Mucosa of rectum (tissue), 2 donors: Measurements from ENCODE around the gene GARS1.

Source experiments
- H3K27ac ChIP-seq, 2 donors: one replicate each; pipeline ENCODE4 v1.7.0; 2013; ENCODE audit warnings: inconsistent platforms in 2 of 2, low read depth in 2 of 2, low read length in 2 of 2
- H3K27me3 ChIP-seq, 2 donors: one replicate each; pipeline ENCODE4 v1.7.0; 2013; ENCODE audit warnings: low read length in 2 of 2; ENCODE audit not compliant: control insufficient read depth in 2 of 2, insufficient read depth in 2 of 2
- H3K36me3 ChIP-seq, 2 donors: one replicate each; pipeline ENCODE4 v1.7.0; 2013; ENCODE audit warnings: low read length in 2 of 2; ENCODE audit not compliant: control insufficient read depth in 2 of 2, insufficient read depth in 2 of 2
- H3K4me1 ChIP-seq, 2 donors: one replicate each; pipeline ENCODE4 v1.7.0; 2013; ENCODE audit warnings: low read length in 2 of 2, mild to moderate bottlenecking in 1 of 2; ENCODE audit not compliant: control insufficient read depth in 2 of 2, insufficient read depth in 2 of 2
- H3K4me3 ChIP-seq, 2 donors: one replicate each; pipeline ENCODE4 v1.7.0; 2013; ENCODE audit warnings: low read length in 2 of 2
- H3K9ac ChIP-seq, 2 donors: one replicate each; pipeline ENCODE4 v1.7.0; 2013; ENCODE audit warnings: low read length in 2 of 2, low read depth in 1 of 2, mild to moderate bottlenecking in 1 of 2
- H3K9me3 ChIP-seq, 2 donors: one replicate each; pipeline ENCODE4 v1.7.0; 2013; ENCODE audit warnings: low read length in 2 of 2; ENCODE audit not compliant: control insufficient read depth in 2 of 2
- donor health status: healthy.
- donor health status: Normal muscosa, but diverticular disease.

Gene GARS1

GRCh38 chr7:30660331-30661255 lies 65.9 kb downstream of the GARS1 start:
- Histone ChIP-seq H3K27ac (no peak overlapping the region), H3K27me3 (no peaks in the 10 kb centered on the region)

DNA sequence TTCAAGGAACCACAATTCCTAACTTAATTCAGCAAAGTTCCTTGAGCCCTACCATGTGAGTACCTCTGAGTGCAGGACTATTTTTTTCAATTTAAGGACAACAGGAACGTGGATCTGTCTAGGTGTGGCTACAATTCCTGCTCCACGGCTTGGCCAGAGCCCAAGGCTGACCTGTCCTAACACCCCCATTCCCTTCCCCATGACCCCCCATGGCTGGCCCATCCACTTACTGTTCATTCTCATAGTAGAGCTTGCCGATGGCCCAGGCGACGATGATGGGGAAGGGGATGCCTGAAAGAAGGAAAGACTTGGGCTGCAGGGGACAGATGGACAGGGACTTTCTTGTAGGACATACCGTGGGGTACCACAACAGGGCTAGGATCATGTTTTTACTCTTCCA lies 67.2 kb downstream of the GARS1 start:
- no peaks in the 10 kb centered on the region for H3K27me3 ChIP-seq
- no peaks in the 10 kb centered on the region for H3K4me1 ChIP-seq
- H3K36me3 ChIP-seq, result no peaks in the 10 kb centered on the region
- no peak overlapping the region for H3K27ac ChIP-seq
- H3K4me3 ChIP-seq, result no peak overlapping the region
- no peaks in the 10 kb centered on the region for H3K9me3 ChIP-seq
- no peak overlapping the region for H3K9ac ChIP-seq

More at GRCh38 chr7:30660331-30661255, 65.9 kb downstream of the GARS1 start:
- Histone ChIP-seq H3K9me3 (no peaks in the 10 kb centered on the region), H3K4me3 (no peak overlapping the region), H3K4me1 (no peaks in the 10 kb centered on the region), H3K36me3 (no peaks in the 10 kb centered on the region), H3K9ac (no peak overlapping the region)

- Histone ChIP-seq H3K9me3 (no peaks in the 10 kb centered on the region), H3K4me3 (no peak overlapping the region), H3K9ac (no peak overlapping the region), H3K36me3 (no peaks in the 10 kb centered on the region), H3K4me1 (no peaks in the 10 kb centered on the region), H3K27ac (no peak overlapping the region), H3K27me3 (no peaks in the 10 kb centered on the region)
Observed at GRCh38 chr7:30662431-30662939, 67.8 kb downstream of the GARS1 start.

GRCh38 chr7:30663414-30663813 lies 68.7 kb downstream of the GARS1 start:
- no peak overlapping the region for H3K27ac ChIP-seq
- H3K9me3 ChIP-seq, result no peaks in the 10 kb centered on the region
- no peaks in the 10 kb centered on the region for H3K36me3 ChIP-seq
- H3K27me3 ChIP-seq, result no peaks in the 10 kb centered on the region
- H3K9ac ChIP-seq, result no peak overlapping the region
- H3K4me1 ChIP-seq, result no peaks in the 10 kb centered on the region
- H3K4me3 ChIP-seq, result no peak overlapping the region

GRCh38 chr7:30664184-30664885 lies 69.7 kb downstream of the GARS1 start:
- Histone ChIP-seq H3K4me1 (no peaks in the 10 kb centered on the region), H3K27me3 (no peaks in the 10 kb centered on the region), H3K9me3 (no peaks in the 10 kb centered on the region), H3K36me3 (no peaks in the 10 kb centered on the region), H3K9ac (no peak overlapping the region), H3K27ac (no peak overlapping the region), H3K4me3 (no peak overlapping the region)

- no peaks in the 10 kb centered on the region for H3K4me1 ChIP-seq
- no peaks in the 10 kb centered on the region for H3K27me3 ChIP-seq
- no peaks in the 10 kb centered on the region for H3K36me3 ChIP-seq
- H3K27ac ChIP-seq, result no peak overlapping the region
- no peak overlapping the region for H3K4me3 ChIP-seq
- no peak overlapping the region for H3K9ac ChIP-seq
- no peaks in the 10 kb centered on the region for H3K9me3 ChIP-seq
Observed at GRCh38 chr7:30665043-30665442, 70.4 kb downstream of the GARS1 start.

DNA sequence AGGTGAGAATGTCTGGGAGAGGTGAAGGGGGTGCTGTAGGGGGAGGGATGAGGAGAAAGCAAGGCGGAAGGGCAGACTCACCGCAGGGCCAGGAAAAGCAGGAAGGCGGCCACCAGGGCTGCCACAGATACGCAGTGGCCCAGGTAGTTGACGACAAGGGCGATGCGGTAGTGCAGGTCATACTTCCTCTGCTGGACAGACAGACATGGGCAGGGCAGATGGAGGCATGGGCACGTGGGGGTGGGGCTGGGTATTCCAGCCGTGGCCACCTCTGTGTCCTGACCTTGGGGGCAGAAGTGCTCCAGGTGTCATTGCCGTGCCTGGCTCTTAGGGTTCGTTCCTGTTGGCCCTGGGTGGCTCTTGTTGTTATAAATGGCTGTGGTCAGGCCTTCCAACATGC lies 70.8 kb downstream of the GARS1 start:
- Histone ChIP-seq H3K27ac (no peak overlapping the region), H3K27me3 (no peaks in the 10 kb centered on the region), H3K9ac (no peak overlapping the region), H3K9me3 (no peaks in the 10 kb centered on the region), H3K36me3 (no peaks in the 10 kb centered on the region), H3K4me1 (no peaks in the 10 kb centered on the region), H3K4me3 (no peak overlapping the region)

- no peaks in the 10 kb centered on the region for H3K36me3 ChIP-seq
- H3K4me3 ChIP-seq, result no peak overlapping the region
- H3K27ac ChIP-seq, result no peak overlapping the region
- H3K9me3 ChIP-seq, result no peaks in the 10 kb centered on the region
- H3K4me1 ChIP-seq, result no peaks in the 10 kb centered on the region
- H3K9ac ChIP-seq, result no peak overlapping the region
- H3K27me3 ChIP-seq, result no peaks in the 10 kb centered on the region
Observed at GRCh38 chr7:30667172-30667571, 72.5 kb downstream of the GARS1 start.

- Histone ChIP-seq H3K9ac (no peak overlapping the region), H3K36me3 (no peaks in the 10 kb centered on the region), H3K4me3 (no peak overlapping the region), H3K4me1 (no peaks in the 10 kb centered on the region), H3K9me3 (no peaks in the 10 kb centered on the region), H3K27me3 (no peaks in the 10 kb centered on the region), H3K27ac (no peak overlapping the region)
Observed at GRCh38 chr7:30668102-30668501, 73.4 kb downstream of the GARS1 start.

- no peaks in the 10 kb centered on the region for H3K9me3 ChIP-seq
- H3K4me3 ChIP-seq, result no peak overlapping the region
Observed at GRCh38 chr7:30671793-30672465, 77.3 kb downstream of the GARS1 start.

More at GRCh38 chr7:30671793-30672465, 77.3 kb downstream of the GARS1 start:
- H3K27me3 ChIP-seq, result peaks cover 0 to 5% of the 10 kb centered on the region in 2 donors
- no peaks in the 10 kb centered on the region for H3K4me1 ChIP-seq
- H3K36me3 ChIP-seq, result no peaks in the 10 kb centered on the region
- no peak overlapping the region for H3K27ac ChIP-seq
- no peak overlapping the region for H3K9ac ChIP-seq
